Liver (tissue), 3 donors: Measurements from ENCODE around the gene FAM120B.

Source experiments
- EGR1 ChIP-seq, 2 donors: IDR thresholded peaks; 2 replicates each; pipeline ENCODE4 v1.6.1; 2016 to 2018; ENCODE audit warnings: antibody characterized with exemption in 2 of 2, low read depth in 2 of 2
- GABPA ChIP-seq, 2 donors: IDR thresholded peaks in 1 of 2; conservative IDR thresholded peaks in 1 of 2; 2 replicates each; pipeline ENCODE4 v1.6.1; 2016; ENCODE audit warnings: antibody characterized with exemption in 2 of 2, mild to moderate bottlenecking in 1 of 2, moderate library complexity in 1 of 2
- JUND ChIP-seq, 2 donors: IDR thresholded peaks; 2 replicates each; pipeline ENCODE4 v1.6.1; 2016; ENCODE audit warnings: antibody characterized with exemption in 2 of 2
- RAD21 ChIP-seq, 2 donors: IDR thresholded peaks; 2 replicates each; pipeline ENCODE4 v1.6.1; 2016; ENCODE audit warnings: antibody characterized with exemption in 2 of 2, mild to moderate bottlenecking in 2 of 2
- RXRA ChIP-seq, 2 donors: IDR thresholded peaks; 2 replicates each; pipeline ENCODE4 v1.6.1; 2017 to 2018; ENCODE audit warnings: antibody characterized with exemption in 2 of 2, mild to moderate bottlenecking in 1 of 2
- SP1 ChIP-seq: IDR thresholded peaks from 2 replicates; pipeline ENCODE4 v1.6.1; 2018; ENCODE audit warnings: antibody characterized with exemption, mild to moderate bottlenecking
- TAF1 ChIP-seq: conservative IDR thresholded peaks from 2 replicates; pipeline ENCODE4 v1.6.1; 2016; ENCODE audit warnings: antibody characterized with exemption, mild to moderate bottlenecking
- YY1 ChIP-seq: IDR thresholded peaks from 2 replicates; pipeline ENCODE4 v1.6.1; 2016; ENCODE audit warnings: antibody characterized with exemption, mild to moderate bottlenecking
- TF ChIP-seq, protein P1 (sequence below): fragments of 150-350 bp; IDR thresholded peaks from 2 replicates; pipeline ENCODE4 v1.5.1; 2017; ENCODE audit warnings: improper control_type of control experiment, low read depth, low read length; ENCODE audit not compliant: missing input control
- TF ChIP-seq, protein P2 (sequence below): IDR thresholded peaks from 2 replicates; pipeline ENCODE4 v1.6.1; 2016; ENCODE audit warnings: antibody characterized with exemption
- TF ChIP-seq, protein P3 (sequence below): IDR thresholded peaks from 2 replicates; pipeline ENCODE4 v1.6.1; 2016; ENCODE audit warnings: antibody characterized with exemption, mild to moderate bottlenecking
- TF ChIP-seq, protein P4 (sequence below): IDR thresholded peaks from 2 replicates; pipeline ENCODE4 v1.6.1; 2016; ENCODE audit warnings: antibody characterized with exemption
- donor health status: healthy.
- donor health status: healthy.

DNA sequence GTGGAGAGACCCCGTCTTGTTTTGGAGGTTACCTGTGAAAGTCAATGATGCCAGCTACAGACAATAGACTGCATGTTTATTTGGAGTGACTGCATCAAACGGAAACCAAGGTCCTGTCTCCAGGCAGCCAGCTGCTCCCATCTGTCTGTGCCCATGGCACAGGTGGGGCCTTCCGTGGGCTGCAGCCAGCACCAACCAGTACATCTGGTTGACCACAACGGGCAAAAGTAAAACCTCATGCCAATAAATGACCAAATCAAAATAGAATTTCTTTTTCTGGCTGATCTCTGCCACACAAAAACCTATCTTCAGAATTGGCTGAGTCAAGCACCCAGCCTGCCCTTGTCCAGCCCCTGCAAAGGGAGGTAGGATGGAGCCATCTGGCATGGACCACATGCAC, 49.2 kb upstream of the FAM120B start:
- TF ChIP-seq, protein P1, sequence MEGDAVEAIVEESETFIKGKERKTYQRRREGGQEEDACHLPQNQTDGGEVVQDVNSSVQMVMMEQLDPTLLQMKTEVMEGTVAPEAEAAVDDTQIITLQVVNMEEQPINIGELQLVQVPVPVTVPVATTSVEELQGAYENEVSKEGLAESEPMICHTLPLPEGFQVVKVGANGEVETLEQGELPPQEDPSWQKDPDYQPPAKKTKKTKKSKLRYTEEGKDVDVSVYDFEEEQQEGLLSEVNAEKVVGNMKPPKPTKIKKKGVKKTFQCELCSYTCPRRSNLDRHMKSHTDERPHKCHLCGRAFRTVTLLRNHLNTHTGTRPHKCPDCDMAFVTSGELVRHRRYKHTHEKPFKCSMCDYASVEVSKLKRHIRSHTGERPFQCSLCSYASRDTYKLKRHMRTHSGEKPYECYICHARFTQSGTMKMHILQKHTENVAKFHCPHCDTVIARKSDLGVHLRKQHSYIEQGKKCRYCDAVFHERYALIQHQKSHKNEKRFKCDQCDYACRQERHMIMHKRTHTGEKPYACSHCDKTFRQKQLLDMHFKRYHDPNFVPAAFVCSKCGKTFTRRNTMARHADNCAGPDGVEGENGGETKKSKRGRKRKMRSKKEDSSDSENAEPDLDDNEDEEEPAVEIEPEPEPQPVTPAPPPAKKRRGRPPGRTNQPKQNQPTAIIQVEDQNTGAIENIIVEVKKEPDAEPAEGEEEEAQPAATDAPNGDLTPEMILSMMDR: no peak
- no peak for TF ChIP-seq JUND (IDR thresholded peaks at IDR 0.05)
- no peak for TF ChIP-seq EGR1 (IDR thresholded peaks at IDR 0.05; ENCODE audit: low read depth in 2 of 2)
- TF ChIP-seq RXRA (IDR thresholded peaks at IDR 0.05): no peak
- no peak for TF ChIP-seq RAD21 (IDR thresholded peaks at IDR 0.05)
- no peak for TF ChIP-seq GABPA (IDR thresholded peaks at IDR 0.05 in 1 of 2, conservative IDR thresholded peaks at IDR 0.05 in 1 of 2)
- TF ChIP-seq, protein P2, sequence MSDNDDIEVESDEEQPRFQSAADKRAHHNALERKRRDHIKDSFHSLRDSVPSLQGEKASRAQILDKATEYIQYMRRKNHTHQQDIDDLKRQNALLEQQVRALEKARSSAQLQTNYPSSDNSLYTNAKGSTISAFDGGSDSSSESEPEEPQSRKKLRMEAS: no peak
- TF ChIP-seq SP1: no peak
- TF ChIP-seq, protein P3, sequence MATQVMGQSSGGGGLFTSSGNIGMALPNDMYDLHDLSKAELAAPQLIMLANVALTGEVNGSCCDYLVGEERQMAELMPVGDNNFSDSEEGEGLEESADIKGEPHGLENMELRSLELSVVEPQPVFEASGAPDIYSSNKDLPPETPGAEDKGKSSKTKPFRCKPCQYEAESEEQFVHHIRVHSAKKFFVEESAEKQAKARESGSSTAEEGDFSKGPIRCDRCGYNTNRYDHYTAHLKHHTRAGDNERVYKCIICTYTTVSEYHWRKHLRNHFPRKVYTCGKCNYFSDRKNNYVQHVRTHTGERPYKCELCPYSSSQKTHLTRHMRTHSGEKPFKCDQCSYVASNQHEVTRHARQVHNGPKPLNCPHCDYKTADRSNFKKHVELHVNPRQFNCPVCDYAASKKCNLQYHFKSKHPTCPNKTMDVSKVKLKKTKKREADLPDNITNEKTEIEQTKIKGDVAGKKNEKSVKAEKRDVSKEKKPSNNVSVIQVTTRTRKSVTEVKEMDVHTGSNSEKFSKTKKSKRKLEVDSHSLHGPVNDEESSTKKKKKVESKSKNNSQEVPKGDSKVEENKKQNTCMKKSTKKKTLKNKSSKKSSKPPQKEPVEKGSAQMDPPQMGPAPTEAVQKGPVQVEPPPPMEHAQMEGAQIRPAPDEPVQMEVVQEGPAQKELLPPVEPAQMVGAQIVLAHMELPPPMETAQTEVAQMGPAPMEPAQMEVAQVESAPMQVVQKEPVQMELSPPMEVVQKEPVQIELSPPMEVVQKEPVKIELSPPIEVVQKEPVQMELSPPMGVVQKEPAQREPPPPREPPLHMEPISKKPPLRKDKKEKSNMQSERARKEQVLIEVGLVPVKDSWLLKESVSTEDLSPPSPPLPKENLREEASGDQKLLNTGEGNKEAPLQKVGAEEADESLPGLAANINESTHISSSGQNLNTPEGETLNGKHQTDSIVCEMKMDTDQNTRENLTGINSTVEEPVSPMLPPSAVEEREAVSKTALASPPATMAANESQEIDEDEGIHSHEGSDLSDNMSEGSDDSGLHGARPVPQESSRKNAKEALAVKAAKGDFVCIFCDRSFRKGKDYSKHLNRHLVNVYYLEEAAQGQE: no peak
- TF ChIP-seq, protein P4, sequence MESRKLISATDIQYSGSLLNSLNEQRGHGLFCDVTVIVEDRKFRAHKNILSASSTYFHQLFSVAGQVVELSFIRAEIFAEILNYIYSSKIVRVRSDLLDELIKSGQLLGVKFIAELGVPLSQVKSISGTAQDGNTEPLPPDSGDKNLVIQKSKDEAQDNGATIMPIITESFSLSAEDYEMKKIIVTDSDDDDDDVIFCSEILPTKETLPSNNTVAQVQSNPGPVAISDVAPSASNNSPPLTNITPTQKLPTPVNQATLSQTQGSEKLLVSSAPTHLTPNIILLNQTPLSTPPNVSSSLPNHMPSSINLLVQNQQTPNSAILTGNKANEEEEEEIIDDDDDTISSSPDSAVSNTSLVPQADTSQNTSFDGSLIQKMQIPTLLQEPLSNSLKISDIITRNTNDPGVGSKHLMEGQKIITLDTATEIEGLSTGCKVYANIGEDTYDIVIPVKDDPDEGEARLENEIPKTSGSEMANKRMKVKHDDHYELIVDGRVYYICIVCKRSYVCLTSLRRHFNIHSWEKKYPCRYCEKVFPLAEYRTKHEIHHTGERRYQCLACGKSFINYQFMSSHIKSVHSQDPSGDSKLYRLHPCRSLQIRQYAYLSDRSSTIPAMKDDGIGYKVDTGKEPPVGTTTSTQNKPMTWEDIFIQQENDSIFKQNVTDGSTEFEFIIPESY: no peak
- TF ChIP-seq YY1: no peak
- no peak for TF ChIP-seq TAF1
